ENCODE data around the gene SCAMP2.

The SCAMP2 gene

DNA sequence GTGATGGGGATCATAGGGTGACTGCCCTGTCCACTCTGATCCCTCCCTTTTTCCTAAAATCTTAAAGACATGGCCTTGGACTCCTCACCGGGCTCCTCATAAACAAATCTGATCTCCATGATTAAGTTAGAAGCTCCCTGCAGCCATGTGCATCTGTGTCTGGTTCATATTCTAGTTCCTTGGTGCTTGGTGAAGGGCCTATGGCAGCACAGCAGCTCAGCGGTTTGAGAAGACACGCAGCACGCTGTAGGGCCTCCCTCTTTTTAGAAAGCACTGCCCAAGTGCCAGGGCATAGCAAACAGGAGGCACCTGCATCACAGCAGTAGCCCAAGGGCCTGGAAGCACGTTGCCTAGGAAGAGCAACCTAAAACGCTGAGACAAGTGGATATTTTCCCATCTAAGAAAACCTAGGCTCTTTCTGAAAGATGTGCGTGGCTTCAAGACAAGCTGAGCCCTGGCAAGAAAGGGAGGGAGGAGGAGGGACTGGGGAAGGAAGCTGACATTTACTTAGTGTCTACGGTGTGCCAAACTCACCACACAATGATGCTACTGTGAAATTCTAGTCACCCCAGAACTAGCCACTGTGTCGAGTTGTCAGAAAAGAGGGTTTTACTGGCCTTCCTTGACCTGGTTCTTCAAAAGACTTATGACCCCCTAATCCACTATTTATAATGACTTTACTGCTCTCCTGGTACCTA lies 15.3 kb downstream of the SCAMP2 start:
- DNase-seq, result no peak

DNA sequence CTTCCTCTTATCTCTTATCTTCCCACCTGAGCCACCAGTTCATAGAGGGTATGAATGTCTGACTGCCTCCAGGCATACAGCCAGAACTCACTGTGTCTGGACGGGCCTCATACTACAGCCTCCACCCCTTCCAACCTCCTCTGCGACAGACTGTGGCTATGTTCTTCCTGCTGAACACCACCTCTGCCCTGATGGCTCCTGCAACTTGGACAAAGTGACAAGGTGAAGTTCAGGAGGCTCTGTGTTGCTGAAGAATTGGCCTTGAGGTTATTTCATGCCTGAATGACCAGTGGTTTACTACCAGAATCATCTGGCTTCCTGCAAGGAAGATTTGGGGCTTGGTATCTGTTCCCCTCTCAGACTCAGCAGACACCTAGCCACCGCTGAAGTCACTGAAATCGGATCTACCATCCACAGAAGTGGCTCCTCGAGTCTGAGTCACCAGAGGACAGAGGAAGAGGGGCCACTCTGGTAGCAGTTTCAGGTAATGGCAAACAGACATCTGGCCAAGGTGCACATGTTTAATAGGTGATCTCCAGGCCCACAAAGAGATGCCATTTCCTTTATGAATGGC lies 16.0 kb downstream of the SCAMP2 start:
- DNase-seq, result no peak

DNA sequence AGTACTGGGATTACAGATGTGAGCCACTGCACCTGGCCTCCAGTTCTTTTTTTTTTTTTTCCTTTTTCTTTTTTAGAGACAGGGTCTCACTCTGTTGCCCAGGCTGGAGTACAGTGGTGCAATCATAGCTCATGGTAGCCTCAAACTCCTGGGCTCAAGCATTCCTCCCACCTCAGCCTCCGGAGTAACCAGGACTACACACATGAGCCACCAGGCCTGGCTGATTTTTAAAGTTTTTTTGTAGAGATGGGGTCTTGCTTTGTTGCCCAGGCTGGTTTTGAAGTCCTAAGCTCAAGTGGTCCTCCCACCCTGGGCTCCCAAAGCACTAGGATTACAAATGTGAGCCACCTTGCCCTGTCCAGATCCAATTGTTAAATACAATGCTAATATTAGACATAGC lies 16.6 kb downstream of the SCAMP2 start:
- no peak for DNase-seq

DNA sequence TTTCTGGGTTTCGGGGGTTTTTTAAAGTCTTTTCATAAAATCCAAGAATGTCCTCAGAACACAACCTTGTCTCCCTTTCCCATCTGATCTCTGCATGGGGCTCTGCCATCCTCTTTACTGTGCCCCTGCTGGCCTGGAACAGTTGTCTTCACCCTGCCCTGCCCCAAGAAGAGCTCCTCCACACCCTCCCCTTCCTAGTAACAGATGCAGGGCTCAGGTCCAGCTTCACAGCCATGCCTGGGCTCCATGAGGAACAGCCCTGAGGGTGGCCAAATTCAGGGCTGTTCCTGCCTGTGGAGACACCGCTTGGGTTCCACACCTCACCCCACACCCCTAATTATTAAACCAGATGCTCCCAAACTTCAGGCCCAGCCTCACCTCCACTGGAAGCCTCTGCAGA lies 17.3 kb downstream of the SCAMP2 start:
- DNase-seq, result no peak

DNA sequence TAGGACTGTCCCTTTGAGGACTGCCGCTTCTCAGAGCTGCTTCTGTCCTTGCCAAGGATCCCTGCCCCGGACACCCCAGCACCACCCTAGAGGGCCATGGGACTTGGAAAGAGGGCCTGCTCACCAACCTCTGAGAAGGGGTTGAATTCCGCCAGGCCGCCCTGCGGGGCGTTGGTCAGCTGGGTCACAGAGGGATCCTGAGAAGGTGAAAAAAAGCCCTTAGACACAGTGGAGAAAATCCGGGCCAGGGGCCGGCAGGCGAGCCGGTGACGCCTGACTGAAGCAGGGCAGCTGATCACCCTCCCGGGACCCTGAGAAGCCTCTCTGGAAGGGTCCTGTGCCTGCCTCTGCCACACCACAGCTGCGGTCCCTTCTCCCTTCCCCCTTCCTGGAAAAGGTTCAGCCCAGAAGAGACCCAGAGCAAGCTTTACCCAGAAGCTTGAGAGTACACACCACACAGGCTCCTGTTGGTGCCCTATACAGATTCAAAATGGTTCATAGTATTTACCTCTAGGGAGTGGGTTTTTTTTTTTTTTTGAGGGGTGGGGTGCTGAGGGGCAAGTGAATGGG lies 18.6 kb downstream of the SCAMP2 start:
- DNase-seq, result no peak

DNA sequence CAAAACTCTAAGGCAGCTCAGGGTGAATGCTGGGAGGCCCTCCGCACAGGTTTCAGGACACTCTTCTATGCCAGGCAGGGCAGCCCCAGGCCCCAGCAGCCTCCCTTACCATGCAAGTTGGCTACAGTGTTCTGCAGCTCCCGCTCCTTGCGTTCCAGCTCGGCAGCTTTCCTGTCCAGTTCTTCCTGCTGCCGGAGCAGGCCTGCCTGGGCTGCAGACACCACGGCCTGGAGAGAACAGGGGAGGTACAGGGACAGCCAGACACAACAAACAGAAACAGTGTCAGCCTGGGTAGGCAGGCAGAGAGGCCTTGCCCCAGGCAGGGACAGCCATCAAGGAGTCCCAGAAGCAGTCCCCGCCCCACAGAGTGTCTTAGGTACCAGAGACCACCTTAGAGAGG lies 21.2 kb downstream of the SCAMP2 start:
- no peak for DNase-seq

DNA sequence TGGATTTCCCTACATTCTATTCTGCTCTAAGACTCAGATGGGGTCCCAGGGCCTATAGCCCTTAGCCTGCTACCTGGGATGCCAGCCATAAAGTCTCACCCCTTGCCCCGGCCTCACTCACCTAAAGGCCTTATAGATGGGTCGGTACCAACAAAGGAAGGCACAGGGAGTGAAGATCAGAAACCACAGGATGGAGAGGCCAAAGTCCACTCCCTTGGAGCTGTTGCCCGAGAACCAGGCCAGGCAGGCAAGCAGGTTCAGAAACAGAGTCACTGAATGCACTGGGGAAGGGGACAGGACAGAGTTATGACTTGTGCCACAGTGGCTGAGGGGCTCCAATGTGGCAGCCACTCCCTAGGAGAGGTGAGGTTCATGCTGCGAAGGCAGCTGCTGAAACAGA lies 22.8 kb downstream of the SCAMP2 start:
- no peak for DNase-seq

DNA sequence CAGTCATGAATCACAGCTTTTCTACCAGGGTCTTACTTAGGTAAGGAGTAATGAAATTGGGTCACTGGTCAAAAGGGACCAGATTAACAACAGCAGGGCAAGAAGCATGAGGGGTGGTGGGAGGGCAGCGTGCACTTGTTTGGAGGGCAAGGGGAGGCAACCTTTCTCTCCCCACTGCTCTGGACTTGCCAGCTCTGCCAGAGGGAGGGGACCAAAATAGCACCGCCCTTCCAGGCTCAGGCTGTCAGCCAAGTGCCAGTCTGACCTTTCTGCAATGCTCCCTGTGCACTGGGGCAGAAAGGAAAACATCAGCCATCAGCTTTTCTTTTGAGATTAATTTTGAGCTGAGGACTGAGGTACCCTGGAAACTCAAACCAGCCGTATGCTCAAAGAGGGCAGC lies 25.7 kb downstream of the SCAMP2 start:
- no peak for DNase-seq

DNA sequence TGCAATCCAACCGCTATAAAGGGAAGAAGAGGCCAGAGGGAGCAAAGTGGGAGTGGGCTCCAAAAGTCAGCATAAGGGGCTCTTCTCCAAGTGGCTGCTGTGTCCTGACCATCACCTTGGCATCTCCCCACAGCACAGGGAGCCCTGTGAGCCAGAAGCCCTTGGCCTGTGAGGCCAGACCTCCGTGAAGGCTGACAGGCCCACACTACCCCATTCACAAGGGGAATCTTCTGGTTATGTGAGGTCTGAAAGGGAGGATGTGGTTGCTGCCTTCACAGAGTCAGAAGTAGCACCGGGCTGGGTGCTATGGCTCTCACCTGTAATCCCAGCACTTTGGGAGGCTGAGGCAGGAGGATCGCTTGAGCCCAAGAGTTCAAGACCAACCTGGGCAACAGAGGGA lies 27.6 kb downstream of the SCAMP2 start:
- no peak for DNase-seq

DNA sequence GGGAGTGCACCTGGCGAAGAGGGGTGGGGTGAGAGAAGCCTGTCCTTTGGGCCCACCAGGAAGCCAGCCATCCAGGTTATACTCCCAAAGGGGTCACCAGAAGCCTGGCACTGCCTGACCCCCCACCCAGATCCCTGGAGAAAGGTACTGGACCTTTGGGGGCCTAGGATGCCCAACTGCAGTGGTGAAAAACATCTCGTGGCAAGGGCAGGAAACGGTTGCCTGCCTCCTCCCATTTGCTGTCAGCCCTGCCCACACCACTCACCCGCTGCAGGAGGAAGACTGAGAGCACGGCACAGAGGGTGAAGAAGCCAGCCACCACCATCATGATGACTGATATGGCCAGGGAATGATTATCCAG lies 28.0 kb downstream of the SCAMP2 start:
- peak; percentile 62 to 63 for DNase-seq

DNA sequence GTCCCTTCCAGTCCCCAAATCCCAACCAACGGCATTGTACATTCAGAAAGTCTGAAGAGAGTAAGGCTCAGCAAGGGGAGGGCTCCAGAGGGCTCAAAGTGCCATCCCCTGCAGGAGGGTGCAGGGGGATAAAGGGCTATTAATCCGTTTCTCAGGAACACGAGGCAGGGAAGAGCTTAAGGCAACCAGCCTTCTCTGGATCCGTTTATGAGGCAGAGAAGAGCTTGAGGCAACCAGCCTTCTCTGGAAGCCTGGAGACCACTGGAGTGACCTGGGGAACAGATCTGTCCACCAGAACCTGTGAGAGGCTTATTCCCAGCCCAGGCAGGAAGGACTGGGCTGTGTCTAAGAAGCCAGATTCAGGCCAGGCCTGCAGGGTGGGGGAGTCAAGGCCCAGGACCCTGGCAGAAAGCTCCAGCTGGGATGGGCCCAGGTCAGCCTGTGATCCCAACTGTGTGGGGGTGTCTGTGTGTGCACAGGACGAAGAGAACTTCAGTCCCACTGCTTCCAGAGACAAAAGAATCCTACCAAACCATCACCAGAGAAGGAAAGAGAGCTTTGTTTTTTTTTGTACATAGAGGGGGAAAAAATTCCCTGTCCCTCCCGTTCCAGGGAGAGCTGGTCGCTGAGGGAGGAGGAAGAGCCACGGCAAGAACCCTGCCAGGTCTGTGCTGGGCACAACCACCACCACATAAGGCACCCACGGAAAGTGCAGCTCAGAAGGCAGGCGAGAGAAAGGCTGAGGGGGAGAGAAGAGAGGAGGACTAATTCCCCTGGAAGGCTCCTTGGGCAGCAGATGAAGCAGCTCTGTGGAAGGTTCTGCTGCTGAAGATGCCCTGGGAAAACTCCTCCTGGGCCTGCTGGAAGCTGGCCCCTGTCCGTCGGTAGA lies 28.6 kb downstream of the SCAMP2 start:
- DNase-seq, result no peak

DNA sequence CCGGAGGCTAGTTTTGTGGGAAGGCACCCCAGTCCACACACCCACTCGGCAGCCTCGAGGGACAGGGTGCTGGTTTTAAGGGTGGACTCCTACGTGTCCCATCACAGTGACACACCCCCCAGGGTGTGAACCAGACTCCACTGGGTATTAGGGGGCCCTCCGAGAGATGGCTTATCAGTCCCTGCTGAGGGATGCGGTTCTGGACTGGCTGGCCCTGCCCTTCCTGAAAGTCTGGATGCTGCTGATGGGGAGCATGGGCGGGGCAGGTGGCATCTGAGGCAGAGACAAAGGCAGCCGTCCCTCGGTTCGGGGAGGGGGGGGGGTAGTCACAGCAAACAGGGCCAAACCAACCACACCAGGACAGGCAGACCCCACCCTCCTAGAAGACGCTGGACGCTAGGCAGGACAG lies 29.3 kb downstream of the SCAMP2 start:
- peak; percentile 14 to 25 for DNase-seq

DNA sequence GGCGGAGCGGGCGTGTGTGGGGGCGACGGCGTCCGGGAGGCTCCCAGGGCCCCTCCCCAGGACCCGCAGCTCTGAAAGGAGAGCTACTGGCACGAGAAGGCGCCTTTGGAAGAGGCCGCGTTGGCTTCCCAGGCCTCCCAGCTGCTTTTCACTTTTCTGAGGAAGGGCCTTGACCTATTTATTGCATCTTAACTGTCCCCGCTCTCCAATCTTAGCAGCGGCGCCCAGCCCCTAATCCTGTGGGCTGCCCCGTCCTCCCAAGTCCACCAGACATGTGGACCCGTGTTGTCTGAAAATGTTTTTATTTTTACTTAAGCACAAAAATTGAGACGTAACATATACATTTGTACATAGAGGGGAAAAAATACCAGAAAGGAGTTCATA lies 29.7 kb downstream of the SCAMP2 start:
- DNase-seq, result no peak

DNA sequence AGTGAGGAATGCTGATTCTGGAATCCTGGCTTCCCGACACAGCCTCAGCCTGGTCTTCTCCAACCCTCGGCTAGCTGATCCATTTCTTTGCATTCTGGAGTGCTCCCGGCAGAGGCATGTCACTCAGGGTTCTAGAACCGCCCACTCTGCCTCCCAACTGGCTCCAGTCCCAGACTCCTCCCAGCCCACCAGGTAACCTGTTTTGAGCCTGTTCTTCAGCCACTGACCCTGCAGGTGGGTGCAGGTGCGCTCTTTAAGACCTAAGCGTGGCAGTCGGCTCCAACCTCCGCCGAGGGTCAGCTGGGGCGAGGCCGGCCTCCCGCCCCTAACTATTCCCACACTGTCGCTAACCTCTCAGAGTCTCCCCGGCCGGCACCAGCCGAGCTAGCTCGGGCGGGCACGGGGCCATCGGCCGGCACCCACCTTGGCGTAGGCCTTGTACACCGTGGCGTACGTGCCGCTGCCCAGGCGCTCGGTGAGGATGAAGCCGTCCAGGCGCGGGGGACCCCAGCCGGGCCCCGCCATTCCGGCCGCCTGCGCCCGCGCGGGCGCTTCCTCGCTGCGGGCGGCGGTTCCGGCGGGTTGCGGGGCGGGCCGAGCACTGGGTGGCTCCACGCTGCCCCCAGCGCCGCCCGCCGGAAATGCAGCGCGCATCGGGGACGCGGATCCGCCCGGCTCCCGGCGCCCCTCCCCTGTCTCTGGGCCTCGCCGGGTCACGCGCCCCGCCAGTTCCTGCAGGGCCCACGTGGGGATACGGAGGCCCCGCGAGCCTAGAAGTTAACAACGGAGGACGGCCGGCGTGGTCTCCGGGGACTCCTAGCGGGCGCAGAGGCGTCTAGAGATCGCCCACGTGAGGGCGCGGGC lies 30.4 kb downstream of the SCAMP2 start, which contains the start of gene ULK3:
TSS of gene ULK3 (minus strand) at position 576 of the 864 bp plus-strand sequence. CDS start at position 525, 51 bp downstream.
- DNase-seq, result peak; percentile 94 to 96

DNA sequence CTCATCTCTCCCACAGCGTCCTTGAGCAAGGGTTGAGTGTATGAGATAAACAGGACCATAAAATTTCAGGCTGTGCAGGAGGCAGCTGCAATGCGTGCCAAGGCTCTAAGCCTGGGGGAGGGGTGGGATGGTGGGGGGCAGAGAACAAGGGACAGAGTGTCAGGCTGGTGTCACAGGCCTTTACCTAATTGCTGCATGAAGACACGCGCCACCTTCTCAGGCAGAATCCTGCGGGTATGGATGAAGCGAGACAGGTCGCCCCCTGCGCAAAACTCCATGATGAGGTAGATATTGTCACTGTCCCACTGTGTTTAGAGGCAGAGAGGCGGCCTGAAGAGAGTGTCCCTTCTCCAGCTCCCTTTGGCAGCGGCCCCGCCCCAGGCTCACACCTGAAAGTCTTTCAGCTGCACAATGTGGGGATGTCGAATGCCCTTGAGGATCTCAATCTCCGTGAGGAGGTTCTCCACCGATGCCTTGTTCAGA lies 31.2 kb downstream of the SCAMP2 start:
- no peak for DNase-seq

DNA sequence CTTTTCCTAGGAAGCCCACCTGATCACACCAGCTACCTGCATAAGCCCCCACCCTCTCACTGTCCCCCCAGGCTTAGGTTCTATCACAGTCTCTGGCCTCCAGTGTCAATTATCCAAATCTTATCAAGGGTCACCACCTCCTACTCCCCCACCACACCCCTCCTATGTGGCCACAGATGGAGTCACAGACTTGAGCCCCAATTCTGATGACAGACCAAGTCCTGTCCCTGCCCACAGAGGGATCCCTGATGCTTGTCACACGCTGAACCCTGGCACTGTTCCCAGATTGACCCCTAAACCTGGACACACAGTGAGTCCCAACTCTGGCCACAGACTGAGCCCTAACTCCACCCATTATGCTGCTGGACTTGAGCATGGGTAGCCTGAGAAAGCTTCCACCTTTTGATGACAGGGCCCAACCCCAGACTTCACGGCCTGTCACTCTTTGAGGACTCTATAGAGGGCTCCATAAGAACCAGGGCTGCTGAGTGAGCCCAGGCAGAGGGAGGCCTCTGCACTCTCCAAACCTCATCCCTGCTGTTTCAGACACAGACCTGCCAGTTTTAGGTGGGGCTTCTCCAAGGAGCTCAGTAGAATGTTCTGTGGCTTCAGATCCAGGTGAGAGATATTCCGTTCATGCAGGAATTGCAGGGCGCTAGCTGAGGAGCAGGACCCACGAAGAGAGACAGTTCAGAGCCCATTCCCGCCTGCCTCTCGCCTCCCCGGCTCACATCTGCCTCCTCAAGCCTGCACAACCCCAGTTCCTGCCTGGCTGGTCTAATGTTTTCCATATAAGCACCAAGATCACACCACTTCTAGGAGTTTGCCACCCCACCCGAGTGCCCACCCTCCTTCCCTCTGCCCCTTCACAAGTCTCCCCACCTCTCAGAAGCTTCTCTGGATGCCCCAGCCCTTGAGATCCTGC lies 32.1 kb downstream of the SCAMP2 start:
- no peak for DNase-seq

DNA sequence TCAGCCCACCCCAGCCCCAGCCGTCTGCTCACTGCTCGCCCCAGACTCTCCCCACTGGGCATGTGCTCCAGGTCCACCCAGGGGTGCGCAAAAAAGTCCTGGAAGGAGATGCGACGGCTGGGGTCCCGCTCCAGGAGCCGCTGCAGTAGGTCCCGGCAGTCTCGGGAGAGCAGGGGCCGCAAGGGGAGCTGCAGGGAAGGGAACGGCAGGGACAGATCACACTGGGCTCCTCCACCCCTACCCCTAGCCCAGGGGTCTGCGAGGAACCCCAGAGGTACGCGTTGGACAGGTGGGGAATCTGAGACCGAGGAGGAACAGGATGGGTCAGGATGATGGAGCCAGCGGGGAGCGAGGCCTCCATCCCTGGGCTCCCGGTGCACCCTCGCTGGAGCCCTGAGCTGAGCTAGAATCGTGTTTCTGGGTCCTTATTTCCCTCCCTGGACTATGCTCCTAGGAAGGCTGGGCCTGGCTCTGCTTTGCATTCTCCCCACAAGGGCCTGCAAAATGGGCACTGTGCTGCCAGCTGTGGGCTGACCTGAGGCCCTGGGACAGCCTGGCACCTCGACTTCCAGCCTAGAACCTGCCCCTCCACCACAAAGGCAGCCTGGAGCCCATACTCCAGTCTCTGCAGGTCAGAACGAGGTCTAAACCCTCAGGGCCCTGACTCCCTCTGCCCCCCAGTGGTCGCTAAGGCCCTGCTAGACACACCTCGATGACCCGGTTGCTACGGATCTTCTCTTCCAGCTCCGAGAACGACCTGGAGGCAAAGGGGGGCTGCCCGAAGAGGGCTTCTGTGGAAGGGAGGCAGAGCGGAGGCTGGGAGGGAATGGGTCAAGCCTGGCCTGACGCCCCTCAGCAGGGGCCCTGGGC lies 33.4 kb downstream of the SCAMP2 start:
- DNase-seq, result no peak

DNA sequence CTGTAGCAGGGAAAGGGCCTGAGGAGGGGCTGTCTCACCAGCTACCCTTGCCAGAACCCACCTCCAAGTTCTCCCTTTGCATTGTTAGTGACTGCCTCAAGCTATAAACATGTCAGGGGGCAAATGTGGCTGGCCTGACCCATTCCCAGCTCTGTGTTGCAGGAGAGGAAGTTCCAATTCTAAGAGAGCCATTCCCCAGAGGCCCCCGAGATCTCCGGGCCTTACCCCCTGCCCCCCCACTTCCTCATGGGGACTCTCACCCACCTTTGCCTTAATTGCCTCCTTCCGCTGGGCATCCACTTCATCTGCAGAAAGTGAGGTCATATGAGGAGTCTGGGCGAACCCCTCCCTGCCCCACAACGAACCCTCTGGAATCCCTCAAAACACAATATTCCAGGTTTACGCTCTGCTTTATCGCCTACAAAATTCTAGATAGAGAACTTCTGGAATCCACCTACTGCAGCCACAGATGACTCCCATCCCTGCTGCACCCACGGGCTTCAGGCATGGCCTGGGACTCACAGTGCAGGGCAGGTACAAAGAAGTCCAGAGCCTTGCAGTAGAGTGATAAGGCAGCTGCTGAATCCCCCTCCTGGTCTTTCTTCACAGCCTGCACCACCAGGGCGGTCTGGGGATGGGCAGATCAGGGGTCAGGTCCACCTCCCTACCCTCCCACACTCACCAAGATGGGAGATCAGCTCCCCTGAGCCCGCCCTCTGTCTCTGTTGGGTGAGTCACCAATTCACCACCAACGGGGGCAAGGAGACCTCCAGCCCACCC lies 34.2 kb downstream of the SCAMP2 start:
- no peak for DNase-seq

DNA sequence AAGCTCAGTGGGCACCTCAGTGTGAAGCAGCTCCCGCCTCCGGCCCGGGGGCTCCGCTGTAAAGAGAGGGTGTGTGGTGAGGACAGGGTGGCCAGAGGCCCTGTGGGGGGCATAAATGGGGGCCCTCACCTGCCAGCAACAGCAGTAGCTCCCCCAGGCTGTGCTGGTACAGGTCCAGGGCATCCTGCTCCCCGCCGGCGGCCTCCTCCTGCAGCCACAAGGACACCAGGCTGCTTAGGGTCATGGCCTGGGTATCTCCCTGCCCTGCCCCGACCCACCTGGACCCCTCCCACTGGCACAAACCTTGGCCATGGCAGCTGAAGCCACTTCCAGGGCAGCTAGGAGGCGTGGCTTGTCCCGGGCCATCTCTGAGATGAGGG lies 35.0 kb downstream of the SCAMP2 start:
- DNase-seq, result no peak

Measured in stimulated activated CD4-positive, alpha-beta T cell treated with anti-CD3 and anti-CD28 coated beads, Interleukin-2, amount 100 ng/mL, for 24 hours (primary cell).